NCI-H345 treated with DMSO at 0.1 percent for 48 hours (cell line): ENCODE results near the gene OR8B4.
"Not testable (repeated sequence)": the region's sequence is repeated elsewhere in the genome, so short reads cannot be mapped to it uniquely, and the experiment has no call there.

ENCODE experiments used
- DNase-seq: peaks from one replicate; lab custom pipeline; 2025; ENCODE audit not compliant: unreplicated experiment; lab: John Stamatoyannopoulos, UW

OR8B4 gene, protein sequence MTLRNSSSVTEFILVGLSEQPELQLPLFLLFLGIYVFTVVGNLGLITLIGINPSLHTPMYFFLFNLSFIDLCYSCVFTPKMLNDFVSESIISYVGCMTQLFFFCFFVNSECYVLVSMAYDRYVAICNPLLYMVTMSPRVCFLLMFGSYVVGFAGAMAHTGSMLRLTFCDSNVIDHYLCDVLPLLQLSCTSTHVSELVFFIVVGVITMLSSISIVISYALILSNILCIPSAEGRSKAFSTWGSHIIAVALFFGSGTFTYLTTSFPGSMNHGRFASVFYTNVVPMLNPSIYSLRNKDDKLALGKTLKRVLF

DNA sequence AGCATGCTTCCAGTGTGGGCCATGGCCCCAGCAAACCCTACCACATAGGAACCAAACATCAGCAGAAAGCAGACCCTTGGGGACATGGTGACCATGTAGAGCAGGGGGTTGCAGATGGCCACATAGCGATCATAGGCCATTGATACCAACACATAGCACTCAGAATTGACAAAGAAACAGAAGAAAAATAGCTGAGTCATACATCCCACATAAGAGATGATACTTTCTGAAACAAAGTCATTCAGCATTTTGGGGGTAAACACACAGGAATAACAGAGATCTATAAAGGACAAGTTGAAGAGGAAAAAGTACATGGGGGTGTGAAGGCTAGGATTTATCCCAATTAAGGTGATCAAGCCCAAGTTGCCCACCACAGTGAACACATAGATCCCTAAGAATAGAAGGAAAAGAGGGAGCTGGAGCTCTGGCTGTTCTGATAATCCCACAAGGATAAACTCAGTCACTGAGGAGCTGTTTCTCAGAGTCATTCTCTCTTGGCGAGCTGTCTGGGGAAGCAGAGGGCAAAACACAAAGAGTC, at the start of gene OR8B4:
Gene OR8B4, minus strand, starts transcription at position 488 of the 538 bp plus-strand sequence. Its CDS starts 0 bp downstream, at position 488.
- DNase-seq = no peak

DNA sequence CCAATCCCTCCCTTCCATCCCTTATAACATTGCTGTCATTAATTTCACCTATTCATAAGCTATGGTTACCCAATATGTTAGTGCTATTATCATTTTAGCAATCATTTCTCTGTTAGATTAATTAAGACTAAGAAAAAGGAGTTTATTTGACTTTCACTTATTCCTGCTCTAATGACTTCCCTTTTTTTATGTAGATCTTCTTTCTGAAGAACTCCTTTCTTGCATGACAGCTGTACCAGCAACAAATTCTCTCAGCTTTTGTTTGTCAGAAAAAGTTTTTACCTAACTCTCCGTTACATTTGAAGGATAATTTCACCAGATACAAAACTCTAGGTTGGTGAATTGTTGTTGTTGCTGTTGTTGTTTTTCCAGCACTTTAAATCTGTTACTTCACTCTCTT, 49.4 kb upstream of the OR8B4 start:
- no peak for DNase-seq

DNA sequence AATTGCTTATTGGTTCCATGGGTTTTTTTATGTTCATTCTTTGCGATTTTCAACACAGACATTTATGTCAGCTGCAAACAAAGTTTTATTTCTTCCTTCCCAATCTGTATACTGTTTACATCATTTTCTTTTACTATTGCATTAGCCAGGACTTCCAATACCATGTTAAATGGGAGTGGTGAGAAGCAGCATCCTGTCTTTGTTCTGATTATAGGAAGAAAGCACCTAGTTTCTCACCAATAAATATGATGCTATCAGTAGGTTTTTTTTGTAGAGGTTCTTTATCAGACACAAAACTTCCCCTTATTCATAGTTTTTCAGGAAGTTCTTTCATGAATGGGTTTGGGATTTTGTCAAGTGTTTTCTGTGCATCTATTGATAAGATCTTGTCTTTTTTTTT, 48.8 kb upstream of the OR8B4 start:
- no peak for DNase-seq

DNA sequence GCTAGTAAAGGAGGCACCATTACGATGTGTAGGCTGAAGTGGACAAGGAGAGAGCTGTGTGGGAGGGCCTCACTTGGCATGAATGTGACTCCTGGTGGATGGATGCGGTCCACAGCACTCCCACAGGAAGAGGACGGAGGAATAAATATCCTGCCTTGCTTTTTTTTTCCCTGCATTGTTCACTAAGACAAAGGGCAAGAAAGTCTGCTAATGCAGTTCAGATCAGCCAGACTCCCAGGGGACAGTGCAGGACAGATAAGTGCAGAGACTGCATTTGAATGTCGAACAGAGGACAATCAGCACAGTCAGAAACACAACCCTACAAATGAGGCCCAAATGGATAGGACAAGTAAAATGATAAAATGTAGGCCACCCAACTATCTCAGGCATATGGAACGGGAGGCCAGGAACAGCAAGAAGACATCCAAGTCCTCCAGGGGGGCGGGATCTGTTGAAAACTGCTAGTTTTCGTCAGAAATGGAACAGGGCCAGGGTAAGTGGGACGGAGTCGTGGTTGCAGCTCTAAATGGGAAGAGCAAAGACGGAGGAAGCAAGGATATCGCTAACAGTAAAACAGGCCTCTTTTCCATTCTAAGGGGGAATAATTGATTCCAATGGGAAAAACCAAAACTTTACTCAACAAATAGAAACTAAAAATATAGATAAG, 46.0 kb upstream of the OR8B4 start:
- no peak for DNase-seq

DNA sequence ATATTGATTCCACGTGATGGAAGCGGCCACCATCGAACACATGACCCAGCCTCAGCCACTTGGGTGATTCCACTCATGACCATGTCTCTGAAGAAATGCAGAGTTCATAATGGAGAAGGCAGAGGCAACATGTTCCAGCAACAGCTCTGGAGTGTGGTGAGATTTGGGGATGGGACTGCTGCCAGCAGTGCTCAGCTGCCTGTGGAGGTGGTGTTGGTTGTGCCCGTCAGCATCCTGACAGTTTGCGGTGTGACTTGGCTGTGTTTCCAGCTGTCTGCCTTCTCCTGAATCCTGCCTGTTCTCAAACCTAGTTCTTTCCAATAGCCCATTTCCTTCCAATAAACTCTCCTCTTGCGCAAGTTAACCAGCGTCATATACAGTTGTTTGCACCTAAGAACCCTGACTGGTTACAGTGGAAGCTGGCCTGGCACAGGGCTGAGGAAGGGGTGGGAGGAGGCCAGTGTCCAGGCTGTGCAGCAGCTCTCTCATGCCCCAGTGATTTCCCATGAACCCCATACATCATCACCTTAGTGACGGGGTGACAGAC, 42.8 kb upstream of the OR8B4 start:
- DNase-seq = no peak

DNA sequence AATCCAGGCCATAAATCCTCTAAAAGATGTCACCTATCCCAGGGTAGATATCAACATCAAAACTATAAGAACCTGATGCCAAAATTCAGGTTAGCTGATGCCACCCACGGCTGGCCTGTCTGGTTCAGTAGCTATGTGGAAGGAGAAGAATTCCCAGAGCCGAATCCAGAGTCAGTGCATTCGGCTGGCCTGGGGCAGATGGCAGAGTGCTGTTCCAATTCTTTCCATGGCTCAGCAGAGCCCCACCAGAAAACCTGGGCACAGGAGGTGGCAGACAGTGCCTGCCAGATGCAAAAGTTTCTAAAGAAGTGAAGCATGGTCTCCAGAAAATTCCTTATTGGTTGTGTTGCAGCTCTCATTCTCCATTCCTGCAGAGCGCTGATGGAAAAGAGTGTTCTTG, 40.7 kb upstream of the OR8B4 start:
- no peak for DNase-seq

DNA sequence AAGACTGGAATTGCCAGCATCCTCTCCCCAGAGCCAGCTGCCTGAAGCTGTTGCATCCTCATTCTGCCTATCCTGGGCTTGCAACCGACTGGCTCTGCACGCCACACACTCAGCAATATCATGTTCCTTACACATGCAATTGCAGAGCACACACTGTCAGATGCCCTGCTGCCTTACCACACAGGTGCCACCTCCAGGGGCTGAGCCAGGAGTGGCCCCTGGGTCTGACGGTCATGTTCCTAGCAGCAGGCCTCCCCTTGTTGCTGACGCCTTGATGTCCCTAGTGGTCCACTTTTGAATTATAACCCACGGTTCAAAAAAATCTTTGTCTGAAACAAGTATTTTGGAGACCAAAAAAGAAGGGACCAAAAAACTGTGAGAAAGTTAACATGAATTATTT, 39.3 kb upstream of the OR8B4 start:
- no peak for DNase-seq

DNA sequence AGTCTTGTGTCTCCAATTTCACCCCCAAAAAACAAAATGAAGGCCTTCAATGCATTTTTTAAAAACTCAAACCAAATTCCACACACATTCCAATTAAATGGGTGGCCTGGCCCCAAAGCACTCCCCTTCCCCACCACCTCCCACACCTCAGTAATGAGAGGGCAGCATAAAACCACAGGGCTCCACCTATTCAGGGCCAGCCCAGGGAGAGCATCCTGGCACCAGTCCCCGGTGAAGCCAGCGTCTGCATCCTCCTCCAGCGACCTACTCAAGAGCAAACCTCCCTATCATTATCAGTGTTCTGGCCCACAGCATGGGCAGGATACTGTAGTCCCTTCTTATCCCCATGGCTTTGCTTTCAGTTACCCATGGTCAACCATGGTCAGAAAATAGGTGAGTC, 38.7 kb upstream of the OR8B4 start:
- no peak for DNase-seq

DNA sequence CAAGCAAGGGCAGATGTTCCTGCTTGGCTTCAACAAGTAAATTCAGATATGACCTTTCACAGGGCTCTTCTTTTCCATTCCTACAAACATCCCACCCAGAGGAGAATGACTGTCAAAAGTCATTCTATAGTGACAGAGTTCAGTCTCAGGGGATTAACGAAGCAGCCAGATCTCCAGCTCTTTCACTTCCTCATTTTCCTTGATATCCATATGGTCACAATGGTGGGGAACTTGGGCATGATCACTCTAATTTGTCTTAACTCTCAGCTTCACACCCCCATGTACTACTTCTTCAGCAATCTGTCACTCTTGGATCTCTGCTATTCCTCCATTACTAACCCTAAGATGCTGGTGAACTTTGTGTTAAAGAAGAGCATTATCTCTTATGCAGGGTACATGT, 35.8 kb upstream of the OR8B4 start:
- DNase-seq = no peak

DNA sequence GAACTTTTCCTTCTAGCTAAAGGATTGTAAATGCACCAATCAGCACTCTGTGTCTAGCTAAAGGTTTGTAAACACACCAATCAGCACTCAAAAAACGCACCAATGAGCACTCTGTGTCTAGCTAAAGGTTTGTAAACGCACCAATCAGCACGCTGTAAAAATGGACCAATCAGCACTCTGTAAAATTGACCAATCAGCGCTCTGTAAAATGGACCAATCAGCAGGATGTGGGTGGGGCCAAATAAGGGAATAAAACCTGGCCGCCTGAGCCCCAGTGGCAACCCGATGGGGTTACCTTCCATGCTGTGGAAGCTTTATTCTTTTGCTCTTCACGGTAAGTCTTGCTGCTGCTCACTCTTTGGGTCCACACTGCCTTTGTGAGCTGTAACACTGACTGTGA, 34.7 kb upstream of the OR8B4 start:
- DNase-seq = not testable (repeated sequence)

DNA sequence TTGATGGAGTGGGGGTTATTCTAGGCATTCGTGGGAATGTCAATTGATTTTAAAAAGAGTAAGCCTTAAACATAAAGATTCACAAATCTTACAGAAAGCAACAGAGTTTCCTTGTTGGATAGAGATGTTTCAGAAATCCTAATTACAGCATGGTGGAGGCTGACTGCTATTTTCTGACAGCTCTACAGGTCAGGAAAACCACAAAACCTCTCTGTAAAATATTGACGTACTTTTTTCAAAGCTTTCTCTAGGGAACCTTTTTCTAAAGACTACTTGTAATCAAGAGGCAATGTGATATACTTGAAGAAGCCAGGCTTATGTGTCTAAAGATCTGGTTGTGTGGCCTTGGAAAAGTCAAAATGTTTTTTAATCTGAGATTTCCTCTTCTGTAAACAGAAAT, 29.9 kb upstream of the OR8B4 start:
- DNase-seq = no peak

DNA sequence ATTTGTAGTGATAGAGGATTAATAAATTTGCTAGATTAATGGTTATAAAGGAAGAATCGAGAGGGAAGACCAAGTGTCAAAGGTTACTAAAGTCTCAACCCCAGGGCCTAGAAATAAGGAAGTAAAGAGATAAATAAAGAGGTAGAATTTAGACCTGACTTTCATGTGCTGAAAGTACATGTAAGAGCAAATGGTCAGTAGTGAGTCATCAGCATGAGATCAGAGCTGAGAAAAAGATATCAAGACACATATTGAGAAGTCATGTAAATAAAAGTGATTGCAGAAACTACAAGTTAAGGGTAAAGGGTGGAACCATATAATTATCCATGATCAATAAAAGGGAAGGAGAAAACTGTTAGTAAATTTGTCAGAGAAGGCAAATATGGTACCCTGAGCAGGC, 22.2 kb upstream of the OR8B4 start:
- DNase-seq = no peak

DNA sequence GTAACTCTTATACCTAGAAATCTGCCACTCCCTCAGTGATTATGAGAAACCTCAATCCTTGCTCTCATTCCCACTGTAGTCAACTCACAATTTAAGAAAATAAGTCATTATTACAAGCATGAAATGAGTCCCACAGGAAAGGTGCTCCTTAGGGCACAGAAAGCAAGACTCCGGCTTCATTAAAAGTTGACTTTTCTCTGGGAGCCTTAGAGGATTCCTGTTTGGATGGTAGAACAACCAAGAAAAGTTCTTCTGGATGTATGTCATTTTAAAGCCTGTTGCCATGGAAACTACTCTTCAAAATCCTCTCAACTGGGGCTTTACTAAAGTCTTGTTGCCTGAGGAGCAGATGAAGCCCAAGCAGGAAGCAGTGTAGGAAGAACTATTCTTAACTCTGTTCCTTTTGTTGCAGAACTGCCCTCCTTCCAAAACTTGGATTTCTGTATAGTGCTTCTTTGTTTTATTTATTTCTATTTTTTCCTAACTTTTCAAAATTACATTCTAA, 21.0 kb upstream of the OR8B4 start, which contains the start of gene OR8B8:
Gene OR8B8, minus strand, starts transcription at position 51 of the 505 bp plus-strand sequence. CDS start 4,611 bp downstream, outside the sequence.
- no peak for DNase-seq

DNA sequence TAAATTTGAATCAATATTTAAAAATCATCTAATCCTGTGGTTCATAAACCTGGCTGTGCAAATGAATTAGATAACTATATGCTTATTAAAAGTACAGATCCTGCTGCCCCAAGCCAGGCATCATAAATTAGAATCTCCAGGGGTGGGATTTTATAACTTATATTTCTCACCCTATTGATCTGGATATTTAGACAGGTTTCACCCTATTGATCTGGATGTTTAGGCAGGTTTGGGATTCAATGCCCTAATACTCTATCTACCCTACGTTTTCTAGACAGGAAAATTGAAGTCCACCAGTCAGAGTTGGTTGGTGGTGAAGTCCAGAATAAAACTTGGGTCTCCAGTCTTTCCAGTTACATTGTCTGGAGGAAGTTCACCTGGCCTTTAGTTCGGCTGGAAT, 18.2 kb upstream of the OR8B4 start:
- DNase-seq = no peak

DNA sequence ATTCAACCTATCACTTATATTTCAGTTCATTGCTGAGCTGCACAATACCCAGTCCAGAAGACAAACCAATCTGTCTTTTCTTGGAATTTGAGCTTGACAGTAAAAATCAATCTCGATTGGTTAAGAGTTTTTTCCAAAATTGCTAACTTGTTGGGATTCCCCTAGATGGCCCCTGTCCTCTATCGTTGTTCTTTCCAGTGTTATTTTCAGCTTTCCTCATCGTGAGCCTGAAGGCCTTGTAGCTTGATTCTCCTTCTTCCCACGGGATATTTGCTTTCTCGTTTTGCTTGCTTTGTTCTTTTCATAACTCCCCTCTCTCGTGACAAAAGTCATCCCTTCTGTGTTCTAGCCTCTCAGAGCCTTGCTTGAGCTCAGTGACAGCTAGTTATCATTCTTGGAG, 17.8 kb upstream of the OR8B4 start:
- no peak for DNase-seq

DNA sequence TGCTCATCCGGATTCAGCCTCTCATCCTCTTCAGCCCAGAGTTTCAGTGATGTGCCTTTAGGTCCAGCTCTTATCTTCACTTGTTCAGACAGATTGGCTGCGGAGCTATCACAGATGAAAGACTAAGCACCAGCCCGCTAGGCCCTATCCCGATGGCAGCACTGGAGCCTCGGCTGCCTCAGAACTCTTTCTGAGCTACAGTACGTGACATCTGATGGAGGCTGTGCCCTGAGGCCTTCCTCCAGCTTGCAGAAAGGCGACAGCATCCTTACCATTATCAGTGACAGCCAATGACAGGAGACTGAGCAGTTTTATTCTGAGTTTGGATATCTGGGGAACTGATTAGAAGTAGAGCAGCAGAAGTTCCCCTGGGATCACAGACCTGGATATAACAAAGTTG, 16.8 kb upstream of the OR8B4 start:
- no peak for DNase-seq

DNA sequence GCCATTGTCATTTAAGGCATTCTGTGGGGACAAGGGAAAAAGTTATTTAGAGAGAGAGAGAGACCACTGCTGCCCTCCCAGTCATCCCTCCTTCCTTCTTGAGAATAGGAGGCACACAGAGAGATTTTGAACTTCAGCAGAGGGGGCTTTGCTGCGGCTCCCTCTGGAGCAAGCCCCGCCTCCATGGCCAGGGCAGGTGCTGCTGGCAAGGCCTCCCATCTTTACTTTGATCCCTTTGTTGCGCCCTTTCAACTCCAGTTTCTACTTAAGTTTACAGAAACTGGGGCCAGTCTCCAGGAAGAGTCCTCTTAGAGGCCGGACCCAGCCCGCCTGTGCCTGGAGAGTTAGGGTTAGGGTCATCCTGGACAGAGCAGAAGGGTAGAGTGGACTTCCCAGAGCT, 16.4 kb upstream of the OR8B4 start:
- DNase-seq = no peak

DNA sequence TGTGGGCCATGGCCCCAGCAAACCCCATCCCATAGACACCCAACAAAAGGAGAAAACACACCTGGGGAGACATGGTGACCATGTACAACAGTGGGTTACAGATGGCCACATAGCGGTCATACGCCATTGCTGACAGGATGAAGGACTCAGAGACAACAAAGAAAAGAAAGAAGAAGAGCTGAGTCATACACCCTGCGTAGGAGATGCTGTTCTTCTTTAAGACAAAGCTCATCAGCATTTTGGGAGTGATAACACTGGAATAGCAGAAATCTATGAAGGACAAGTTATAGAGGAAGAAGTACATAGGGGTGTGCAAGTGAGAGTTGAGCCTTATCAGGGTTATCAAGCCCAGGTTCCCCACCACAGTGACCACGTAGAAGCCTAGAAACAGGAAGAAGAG, 15.9 kb upstream of the OR8B4 start:
- no peak for DNase-seq

DNA sequence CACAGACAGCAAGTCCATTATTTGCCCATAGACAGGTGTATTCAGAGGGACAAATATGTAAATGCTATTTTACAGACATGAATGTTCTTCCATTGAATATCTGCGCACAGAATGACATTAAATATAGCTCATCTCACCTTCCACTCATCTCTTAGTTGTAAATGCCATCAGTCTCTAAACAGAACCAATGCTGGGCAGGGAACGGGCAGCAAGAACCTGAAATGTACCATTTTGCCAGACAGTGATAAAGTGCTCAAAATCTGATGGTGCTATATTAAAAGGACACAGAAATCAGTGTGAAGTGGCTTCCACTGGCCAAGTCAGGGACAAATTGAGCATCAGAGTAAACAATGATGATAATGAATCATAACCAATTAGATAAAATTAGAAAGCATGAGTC, 10.0 kb upstream of the OR8B4 start:
- DNase-seq = no peak

DNA sequence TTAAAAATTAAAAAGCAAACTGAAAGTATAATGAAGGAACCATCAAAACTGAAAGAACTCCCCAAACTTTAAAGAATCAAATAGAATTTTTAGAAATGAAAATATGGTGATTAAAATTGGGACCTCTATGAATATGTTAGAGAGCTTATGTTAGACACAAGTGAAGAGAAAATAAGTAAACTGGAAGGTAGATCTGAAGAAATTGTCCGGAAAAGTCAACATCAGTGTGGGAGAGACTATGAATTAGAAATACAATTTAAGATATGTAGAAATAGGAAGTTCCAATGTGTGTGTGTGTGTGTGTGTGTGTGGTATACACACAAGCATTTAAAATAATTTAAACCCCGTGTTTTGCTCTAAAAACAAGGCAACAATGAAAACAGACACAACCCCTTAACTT, 4.9 kb upstream of the OR8B4 start:
- no peak for DNase-seq

DNA sequence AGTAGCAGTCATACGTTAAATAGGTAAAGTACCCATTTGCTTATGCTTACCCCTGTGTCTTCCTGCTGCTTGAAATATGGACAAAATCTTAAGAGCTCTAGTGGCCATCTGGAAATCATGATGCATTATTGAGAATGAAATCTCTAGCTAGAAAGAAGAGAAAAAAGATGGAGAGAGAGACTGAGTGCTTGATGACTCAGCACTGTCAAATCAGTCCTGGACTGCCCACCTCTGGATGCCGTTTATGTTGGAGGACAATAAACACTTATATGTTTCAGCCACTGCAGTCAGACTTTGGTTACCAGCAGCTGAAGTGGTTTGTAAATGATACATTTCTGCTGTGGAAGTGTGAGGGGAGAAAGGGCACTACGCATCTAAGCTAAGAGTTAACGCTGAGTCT, 3.6 kb downstream of the OR8B4 start:
- no peak for DNase-seq

DNA sequence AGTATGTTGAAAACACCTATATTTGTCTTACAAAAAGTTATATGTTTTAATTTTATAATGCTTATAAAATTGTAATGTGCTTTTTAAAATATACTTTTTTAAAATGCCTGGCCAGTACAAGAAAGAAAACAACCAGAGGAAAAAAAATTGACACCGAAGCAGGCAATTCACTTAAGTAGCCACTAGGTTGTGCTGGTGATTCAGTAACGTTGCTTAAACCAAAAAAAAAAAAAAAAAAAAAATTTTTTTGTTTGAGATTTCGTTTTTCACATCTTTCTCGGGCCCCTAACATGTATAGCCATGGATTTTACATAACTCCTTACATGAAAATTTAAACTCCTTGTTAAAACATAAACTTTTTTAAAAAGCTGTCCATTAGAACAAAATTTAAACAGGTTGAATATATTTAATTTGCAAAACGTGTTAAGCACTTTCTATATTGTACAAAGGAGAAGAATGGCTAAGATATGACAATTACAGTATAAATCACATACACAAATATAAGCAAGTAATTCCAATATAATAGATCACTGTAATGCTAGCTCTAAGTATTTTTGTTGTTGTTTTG, 9.2 kb downstream of the OR8B4 start:
- no peak for DNase-seq
